HK-2 (cell line): ENCODE results near the gene SLC12A6.
A peak's percentile ranks its signal among the peaks of the same experiment; 100 is the strongest.
"Not testable (repeated sequence)": the region's sequence is repeated elsewhere in the genome, so short reads cannot be mapped to it uniquely, and the experiment has no call there.

Experiments
- DNase-seq: peaks from one replicate; pipeline ENCODE4 v3.0.0-alpha.2; 2018; ENCODE audit not compliant: unreplicated experiment

Gene SLC12A6

DNA sequence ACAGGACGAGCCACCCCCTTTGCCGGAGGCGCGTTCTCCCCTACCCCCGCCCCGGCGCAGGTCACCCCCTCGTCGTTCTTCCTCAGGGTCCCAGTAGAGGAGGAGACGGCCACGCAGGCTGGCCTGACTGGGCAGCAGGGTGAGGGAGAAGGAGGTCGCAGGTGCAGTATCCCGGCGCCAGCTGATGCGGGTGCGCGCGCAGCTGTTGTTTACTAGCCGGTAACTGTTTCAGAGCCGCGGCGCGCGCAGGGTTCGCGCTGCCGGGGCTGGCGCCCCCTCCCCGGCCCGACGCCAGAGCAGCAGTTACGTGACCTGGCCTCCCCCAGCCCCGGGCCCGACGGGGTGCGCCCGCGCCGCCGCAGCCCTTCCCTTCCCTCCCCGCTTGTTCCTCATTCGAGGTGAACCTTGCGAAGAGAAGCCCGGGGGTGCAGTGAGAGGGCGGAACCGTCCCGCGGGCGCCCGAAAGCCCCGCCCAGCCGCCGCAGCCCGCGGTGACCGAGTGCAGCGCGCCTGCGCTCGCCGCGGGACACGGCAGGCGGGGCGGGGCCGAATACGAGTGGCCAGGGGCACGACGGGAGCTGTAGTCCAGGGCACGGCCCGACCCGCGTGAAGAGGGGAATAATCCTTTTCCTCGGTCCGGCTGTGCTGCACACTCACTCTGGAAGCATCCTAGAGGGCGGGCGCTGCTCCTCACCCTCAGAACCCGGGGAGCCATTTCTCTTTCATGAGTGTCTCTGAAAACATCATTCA is at the start of gene SLC12A6:
Gene SLC12A6 (minus strand): TSS at position 225 of the 750 bp plus-strand sequence. CDS start 1,101 bp downstream, outside the sequence.
- DNase-seq = peak; percentile 89

DNA sequence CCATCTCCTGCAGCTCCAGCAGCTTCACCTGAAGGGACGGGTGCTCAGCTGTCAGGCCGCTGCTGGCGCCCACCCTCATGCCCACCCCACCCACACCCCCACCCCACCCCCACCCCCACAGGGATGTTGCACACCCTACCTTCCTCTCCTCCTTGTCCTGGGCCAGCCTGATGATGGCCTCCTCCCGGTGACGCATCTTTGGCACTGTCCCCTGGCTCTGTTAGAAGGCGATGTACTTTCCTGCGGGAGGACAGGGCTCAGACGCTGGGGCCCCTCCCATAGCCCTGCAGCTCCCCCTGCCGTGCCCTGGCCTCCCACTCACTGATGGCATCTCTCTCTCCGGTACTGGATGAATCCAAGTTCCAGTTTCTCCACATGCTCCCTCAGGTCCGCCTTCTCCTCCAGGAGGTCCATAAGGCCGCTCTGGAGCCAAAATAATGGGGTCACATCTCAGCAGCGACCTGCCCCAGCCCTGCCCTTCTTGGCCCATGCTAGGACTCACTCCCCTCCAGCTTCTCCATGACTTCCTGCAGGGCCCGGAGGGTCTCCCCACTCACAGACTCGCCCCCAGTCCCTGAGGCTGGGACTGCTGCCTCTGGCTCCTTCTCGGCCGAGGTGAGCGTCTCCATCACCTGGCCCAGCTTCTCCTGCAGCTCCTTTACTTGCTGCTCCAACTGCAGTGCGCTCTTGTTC is 44.4 kb upstream of the SLC12A6 start:
- DNase-seq = not testable (repeated sequence)

- not testable (repeated sequence) for DNase-seq
Observed at GRCh38 chr15:34380491-34380890, 42.9 kb upstream of the SLC12A6 start.

GRCh38 chr15:34376856-34377255 is 39.3 kb upstream of the SLC12A6 start:
- DNase-seq = no peak

DNA sequence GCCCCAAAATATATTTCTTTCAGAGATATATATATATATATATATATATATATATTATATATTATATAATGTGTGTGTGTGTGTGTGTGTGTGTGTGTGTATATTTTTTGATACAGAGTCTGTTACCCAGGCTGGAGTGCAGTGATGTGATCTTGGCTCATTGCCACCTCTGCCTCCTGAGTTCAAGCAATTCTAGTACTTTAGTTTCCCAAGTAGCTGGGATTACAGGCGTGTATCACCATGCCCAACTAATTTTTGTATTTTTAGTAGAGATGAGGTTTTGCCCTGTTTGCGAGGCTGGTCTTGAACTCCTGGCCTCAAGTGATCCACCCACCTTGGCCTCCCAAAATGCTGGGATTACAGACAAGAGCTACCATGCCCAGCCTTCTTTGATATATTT is 38.0 kb upstream of the SLC12A6 start:
- DNase-seq = not testable (repeated sequence)

DNA sequence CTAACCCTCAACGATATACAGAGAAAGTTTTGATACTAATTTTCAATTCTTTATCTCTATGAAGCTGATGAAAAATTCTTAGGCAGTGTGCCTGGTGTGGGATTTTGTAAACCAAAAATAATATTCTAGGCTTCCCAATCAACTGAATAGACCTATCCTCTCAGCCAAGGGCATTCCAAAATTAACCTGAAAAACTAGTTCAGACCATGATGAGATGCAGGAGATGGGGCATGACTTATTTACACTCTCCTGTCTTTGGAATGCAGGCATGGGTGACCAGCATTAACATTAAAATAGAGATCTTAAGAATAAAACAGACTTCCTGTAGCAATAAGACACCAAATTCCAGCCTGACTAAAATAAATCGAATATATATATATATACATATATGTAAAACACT is 37.2 kb upstream of the SLC12A6 start:
- DNase-seq = no peak

GRCh38 chr15:34373951-34374350 is 36.4 kb upstream of the SLC12A6 start:
- DNase-seq = no peak

GRCh38 chr15:34370643-34371042 is 33.1 kb upstream of the SLC12A6 start:
- no peak for DNase-seq

GRCh38 chr15:34370129-34370528 is 32.5 kb upstream of the SLC12A6 start:
- no peak for DNase-seq

GRCh38 chr15:34367101-34368081 is 29.8 kb upstream of the SLC12A6 start, which contains the start of gene LPCAT4:
TSS of gene LPCAT4 (minus strand) at chr15:34367196. CDS start at chr15:34367100, 96 bp downstream.
- DNase-seq = peak; percentile 83

DNA sequence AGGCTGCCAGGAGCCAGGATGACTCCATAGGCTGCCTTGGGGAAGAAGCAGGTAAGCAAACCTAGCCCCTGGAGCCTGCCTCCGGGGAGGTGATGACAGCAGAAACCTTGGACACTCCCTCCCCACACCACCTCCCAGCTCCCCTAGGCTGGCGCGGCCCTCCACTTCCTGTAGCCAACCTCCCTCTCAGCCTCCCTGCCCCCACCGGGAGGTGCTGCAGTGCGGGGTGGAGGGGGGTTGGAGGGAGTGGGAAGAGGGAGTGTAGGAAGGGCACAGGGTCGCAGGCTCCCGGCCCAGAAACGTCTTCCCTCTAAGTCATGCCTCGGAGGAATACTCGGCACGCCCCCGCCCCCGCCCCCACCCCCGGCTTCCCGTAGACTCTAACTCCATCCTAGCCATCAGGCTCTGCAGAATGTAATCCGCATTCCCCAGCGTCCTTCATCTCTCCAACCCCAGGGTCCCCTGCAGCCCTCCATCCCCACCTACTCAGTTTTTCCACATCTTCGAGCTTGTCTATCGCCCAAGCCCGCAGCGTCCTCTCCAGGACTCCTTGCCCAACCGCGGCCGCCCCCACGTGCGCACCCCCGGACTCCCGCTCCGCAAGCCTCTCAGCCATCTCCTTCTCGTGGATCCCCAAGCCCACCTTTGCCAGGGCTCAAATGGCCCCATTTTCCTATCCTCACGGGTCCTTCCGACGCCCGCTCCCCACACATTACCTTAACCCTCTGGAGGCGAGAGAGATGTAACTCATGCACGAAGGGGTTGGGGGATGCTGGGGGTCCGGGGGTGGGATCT is 28.9 kb upstream of the SLC12A6 start:
- DNase-seq = peak; percentile 70

- DNase-seq = no peak
Observed at GRCh38 chr15:34365836-34366235, 28.3 kb upstream of the SLC12A6 start.

DNA sequence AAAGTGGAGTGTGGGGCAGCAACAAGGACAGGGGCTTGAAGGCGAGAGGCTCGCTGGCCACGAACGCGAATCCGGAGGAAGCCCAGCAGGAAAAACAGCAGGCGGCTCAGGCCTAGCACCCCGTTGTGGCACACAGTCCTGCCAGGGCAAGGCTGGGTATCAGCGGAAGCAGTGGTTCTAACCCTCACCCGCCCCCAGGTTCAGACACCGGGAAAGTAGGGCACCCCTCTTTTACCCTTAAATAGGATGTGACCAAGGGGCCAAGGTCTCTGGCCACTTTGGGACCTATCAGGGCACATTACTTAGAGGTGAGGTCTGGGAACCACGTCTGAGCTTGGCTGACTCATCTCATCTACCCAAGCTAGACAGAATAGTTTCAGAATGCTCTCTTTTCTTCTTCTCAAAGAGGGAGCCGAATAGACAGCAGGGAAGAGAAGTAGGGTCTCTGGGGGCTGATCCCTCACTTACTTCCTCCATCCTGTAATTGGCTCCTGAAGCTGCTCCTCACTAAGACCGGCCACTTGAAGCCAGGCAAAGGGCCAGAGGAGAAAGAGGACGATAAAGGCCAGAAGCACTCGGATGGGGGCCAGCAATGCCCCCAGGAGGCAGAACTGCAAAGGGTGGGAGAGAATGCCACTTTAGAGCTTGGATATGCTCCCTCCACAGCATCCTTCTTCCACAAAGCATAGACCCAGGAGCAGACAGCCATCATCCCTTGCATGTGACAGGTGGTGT is 27.7 kb upstream of the SLC12A6 start:
- no peak for DNase-seq

DNA sequence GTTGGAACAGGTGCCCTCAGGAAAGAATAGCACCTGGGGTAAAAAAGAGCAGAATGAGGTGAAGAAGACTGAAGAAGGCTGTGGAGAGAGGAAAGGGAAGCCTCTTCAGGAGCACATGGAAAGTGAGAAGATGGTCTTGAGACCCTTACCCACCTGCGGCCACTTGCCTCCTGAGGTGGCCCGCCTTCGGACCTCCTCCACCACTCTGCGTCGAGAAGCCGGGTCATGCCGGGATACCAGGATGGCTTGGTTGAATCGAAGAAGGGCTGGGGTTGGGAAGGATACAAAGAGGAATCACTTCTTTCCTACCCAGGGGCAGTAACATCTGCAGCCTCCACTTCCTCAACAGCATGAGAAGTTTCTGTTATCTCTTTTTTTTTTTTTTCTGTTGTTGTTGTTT is 26.5 kb upstream of the SLC12A6 start:
- DNase-seq = no peak

DNA sequence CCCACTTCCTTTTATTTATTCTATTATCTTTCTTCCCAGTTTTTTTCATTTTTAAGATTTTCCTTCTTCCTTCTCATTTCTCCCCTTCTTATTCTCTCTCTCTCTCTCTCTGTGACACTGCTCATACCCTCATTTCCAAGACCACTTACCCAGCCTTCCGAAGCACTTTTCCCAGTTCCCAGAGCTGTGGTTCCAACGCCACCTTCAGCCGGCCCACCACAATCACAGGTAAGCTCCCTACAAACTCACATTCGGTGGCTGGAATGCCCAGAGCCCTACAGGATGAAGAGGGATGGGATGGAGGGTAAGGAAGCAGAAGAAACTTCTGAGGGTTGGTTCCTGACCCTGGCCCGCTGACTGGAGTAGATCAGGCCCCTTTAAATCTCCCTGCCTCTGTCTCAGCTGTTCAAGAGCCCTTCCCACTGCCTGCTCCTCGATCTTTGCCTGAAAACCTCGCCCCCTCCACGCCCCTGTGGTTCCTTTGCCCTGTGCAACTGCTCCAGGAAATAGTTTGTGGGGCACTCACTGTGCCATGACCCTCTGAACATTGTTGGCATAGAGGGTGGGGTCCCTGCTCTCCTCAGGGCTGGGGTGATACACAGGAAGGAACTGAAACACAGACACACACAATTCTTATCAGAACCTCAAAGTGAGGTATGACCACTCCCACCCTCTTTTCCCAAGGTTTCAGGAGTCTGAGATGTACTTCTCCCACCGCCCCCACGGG is 24.6 kb upstream of the SLC12A6 start:
- no peak for DNase-seq

DNA sequence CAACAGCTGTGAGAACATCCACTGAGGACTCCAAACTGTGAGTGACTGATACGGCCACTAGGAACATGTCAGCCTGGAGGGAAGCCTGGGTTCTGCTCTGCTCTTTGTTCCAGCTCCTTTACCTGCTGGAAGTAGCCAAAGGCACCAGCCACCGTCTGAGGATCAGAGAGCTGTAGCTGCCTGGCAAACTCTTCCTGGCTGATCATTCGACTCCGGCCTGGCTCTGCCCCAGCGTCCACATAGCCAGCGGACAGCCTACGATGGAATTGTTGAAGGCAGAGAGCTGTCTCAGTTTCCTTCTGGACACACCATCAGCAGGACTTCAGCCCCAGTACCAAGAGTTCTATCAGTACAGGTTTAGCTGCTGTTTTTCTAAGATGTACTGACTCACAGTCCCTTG is 23.7 kb upstream of the SLC12A6 start:
- DNase-seq = no peak

DNA sequence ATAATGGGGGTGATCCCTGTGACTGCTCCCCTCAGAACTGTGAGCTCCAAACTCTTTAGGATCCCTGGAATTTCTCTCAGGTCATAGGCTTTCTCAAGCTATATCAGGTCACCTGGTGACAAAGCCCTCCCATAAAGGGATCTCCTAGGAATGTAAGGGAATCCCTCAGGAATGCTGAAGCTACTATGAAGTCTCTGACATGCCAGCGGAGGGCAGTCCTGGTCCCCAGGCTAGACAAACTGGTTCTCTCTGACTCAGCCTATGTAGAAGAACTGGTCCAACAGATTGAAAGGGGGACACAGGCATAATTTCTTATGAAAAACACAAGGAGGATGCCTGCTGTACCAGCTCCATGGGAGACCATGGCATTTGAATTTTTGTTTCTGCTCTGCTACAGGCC is 22.7 kb upstream of the SLC12A6 start:
- DNase-seq = no peak

- no peak for DNase-seq
Observed at GRCh38 chr15:34359416-34359815, 21.8 kb upstream of the SLC12A6 start.

DNA sequence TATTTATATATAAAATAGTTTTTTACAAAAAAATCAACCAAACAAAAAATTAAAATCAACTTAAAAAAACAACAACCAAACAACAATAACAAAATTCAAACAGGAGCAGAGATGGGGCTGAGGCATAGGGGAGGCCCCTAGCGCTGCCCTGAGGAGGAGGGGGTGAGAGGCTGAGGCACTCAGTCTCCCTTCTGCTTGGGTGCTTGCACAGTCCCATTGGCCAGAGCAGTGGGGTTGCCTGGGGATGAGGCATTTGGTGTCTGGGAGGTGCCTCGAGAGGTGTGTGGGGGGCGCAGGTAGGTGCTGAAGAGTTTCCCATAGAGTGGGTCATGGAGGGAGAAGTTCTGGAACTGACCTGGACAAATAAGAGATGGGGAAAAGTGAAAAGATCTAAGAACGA is 21.4 kb upstream of the SLC12A6 start:
- DNase-seq = no peak

GRCh38 chr15:34358367-34358766 is 20.8 kb upstream of the SLC12A6 start:
- DNase-seq = no peak
